LNCAP (cell line): ENCODE data around the gene CRELD1.

Experiments
- TF ChIP-seq, protein P1 (sequence below): fragments of 450-650 bp; IDR thresholded peaks from 2 replicates; pipeline ENCODE4 v1.5.1; 2017; ENCODE audit warnings: mild to moderate bottlenecking

The CRELD1 gene

DNA sequence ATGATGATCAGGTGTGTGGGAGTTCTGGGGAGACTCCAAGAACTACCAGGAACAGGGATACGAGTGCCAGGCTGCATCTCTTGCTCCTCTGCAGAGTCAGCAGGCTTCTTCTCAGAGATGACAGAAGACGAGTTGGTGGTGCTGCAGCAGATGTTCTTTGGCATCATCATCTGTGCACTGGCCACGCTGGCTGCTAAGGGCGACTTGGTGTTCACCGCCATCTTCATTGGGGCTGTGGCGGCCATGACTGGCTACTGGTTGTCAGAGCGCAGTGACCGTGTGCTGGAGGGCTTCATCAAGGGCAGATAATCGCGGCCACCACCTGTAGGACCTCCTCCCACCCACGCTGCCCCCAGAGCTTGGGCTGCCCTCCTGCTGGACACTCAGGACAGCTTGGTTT lies 10.6 kb downstream of the CRELD1 start:
- TF ChIP-seq, protein P1, sequence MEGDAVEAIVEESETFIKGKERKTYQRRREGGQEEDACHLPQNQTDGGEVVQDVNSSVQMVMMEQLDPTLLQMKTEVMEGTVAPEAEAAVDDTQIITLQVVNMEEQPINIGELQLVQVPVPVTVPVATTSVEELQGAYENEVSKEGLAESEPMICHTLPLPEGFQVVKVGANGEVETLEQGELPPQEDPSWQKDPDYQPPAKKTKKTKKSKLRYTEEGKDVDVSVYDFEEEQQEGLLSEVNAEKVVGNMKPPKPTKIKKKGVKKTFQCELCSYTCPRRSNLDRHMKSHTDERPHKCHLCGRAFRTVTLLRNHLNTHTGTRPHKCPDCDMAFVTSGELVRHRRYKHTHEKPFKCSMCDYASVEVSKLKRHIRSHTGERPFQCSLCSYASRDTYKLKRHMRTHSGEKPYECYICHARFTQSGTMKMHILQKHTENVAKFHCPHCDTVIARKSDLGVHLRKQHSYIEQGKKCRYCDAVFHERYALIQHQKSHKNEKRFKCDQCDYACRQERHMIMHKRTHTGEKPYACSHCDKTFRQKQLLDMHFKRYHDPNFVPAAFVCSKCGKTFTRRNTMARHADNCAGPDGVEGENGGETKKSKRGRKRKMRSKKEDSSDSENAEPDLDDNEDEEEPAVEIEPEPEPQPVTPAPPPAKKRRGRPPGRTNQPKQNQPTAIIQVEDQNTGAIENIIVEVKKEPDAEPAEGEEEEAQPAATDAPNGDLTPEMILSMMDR, result no peak

- TF ChIP-seq, protein P1, result no peak
Measured at GRCh38 chr3:9945358-9945757, 11.7 kb downstream of the CRELD1 start.

DNA sequence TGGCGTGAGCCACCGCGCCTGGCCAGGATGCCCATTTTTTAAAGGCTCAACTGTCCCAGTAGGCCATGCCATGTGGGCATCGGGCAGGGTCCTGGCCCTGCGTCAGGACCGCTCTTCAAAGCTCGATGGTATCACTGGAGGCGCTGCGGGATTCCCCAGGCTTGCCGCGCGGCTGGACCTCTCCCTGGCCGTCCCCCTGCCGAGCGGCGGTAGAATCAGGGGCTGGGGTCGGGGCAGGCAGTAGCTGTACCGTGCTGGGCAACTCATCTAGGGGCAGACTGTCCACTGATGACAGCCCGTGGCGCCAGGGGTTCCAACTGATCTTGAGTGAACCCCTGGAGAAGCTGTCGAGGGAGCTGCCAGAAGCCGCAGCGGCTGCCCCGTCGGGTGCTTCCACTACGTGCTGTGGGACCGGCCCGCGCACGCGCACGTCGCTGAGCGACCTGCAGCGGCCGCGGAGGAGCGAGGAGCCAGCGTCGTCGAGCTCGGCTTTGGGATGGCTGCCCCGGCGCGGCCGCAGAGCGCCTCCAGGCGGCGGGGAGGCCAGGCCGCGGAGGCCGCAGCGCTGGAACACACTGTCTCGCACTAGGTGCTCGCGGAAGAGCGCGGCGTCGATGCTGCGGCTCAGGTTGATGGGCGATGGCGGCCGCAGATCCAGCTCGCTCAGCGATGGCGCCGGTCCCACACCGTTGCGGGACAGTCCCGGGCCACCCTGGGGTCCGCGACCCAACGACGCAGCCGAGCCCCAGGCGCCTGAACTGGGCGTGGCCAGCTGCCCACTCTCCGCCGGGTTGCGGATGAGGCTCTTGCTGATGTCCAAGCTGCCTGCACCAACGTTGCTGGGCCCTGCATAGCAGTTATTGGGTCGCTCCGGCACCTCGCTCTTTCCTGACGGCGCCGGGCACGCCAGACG lies 12.7 kb downstream of the CRELD1 start:
- TF ChIP-seq, protein P1, result peak; percentile 61

DNA sequence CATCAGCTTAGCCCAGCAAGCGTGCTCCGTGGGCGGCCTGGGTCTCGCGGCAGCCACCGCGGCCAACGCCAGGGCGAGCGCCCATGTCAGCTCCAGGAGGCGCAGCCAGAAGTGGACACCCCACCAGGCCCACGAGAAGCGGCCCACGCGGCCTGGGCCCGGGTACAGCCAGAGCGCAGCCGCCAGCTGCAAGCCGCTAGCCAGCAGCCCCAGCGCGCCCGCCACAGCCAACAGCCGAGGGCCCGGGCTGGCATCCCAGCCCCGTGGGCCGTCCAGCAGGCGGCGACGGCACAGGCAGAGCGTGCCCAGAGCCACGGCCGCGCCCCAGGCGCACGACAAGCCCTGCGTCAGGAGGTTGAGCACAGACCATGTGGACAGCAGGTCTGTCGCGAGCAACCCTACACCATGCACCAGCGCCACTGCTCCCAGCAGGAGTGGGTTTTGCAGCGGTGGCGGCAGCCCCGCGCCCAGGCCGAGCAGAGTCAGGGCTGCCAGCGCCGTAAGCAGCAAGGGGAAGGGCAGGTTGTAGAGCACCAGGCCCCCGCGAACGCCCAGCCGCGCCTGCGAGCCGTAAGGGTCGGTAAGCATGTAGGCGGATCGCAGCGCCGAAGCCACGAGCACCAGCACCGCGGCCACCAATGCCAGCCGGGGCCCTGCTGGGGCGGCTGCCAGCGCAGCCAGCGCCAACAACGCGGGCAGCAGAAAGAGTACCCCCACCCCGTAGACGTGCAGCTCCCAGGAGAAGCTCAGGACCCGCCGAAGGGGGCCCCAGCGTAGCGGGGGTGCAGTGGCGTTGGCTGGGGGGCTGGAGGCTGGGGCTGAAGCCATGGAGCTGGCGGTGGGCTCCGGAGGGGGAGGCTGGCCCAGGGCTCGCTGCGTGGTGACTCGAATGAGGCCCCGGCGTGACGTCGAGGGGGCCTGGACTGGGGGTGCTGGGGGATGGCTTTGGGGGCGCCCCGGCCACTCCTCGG lies 13.7 kb downstream of the CRELD1 start:
- TF ChIP-seq, protein P1, result peak; percentile 30; the same call in 1 of the 2 replicates

DNA sequence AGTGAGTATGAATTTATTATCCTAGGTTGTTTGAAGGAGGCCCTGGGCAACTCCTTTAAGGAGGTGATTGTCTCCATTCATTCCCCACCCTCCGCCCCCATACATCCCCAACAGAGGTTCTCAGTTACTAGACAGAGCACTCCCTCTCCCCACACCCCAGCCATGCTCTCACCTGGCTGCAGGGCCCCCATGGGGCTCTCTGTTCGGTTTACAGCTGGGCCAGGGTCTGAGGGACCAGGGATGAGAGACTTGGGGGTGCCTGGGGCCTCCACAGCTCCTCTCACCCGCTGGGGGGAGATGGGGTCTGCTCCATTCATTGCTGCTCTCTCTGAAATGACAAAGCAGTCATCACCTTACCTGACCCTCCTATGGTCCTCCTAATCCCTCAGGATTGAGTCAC lies 15.0 kb downstream of the CRELD1 start:
- TF ChIP-seq, protein P1, result no peak

GRCh38 chr3:9949115-9949514 lies 15.5 kb downstream of the CRELD1 start:
- TF ChIP-seq, protein P1, result no peak

DNA sequence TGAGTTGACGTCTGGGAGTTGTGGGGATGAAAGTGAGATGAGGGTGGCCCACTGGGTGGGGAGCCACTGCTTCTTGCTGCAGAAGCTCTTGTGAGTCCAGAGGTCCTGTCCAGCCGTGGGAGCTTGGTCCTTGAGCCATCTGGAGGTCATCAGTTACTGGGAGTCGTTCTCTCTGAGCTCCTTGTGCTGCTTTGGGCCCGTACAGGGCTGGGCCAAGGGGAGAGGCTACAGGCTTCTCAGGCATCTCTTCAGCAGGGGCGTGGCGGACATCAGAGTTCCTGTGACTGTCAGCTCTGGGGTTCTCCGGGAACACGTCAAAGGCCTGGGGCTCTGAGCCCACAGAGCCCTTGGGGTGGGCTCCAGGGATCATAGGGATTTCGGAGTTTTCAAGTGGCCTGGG lies 16.0 kb downstream of the CRELD1 start:
- TF ChIP-seq, protein P1, result no peak
